WI38 (cell line): ENCODE results near the gene POLD3.

Experiments
- H3K4me3 ChIP-seq: 2 replicates; pipeline ENCODE4 v1.5.1; 2011; ENCODE audit warnings: low read depth, mild to moderate bottlenecking, control low read depth, low read length
- CTCF ChIP-seq: IDR thresholded peaks from 2 replicates; pipeline ENCODE4 v1.5.1; 2012; ENCODE audit warnings: low read depth, mild to moderate bottlenecking, control low read depth, low read length

POLD3 gene

GRCh38 chr11:74672956-74673692 lies 80.7 kb downstream of the POLD3 start:
- TF ChIP-seq CTCF, result no peak
- H3K4me3 ChIP-seq, result no peak overlapping the region

GRCh38 chr11:74673693-74674360 lies 81.4 kb downstream of the POLD3 start:
- H3K4me3 ChIP-seq, result no peak overlapping the region
- no peak for TF ChIP-seq CTCF

- TF ChIP-seq CTCF, result no peak
- H3K4me3 ChIP-seq, result no peak overlapping the region
Measured at GRCh38 chr11:74675761-74676160, 83.4 kb downstream of the POLD3 start.

GRCh38 chr11:74676596-74676995 lies 84.2 kb downstream of the POLD3 start:
- H3K4me3 ChIP-seq, result no peak overlapping the region
- no peak for TF ChIP-seq CTCF

- H3K4me3 ChIP-seq, result no peak overlapping the region
- no peak for TF ChIP-seq CTCF
Measured at GRCh38 chr11:74677131-74677530, 84.7 kb downstream of the POLD3 start.

GRCh38 chr11:74678041-74678440 lies 85.7 kb downstream of the POLD3 start:
- TF ChIP-seq CTCF, result no peak
- no peak overlapping the region for H3K4me3 ChIP-seq

- TF ChIP-seq CTCF, result no peak
- no peak overlapping the region for H3K4me3 ChIP-seq
Measured at GRCh38 chr11:74678591-74679512, 86.5 kb downstream of the POLD3 start.
